Liver (tissue), 9 donors: ENCODE results near the gene SEC14L3. TPM values are rescaled to one million over a fixed set of nuclear protein-coding genes. Genes with fewer than 3 reads are reported as not detected.
A peak's percentile ranks its signal among the peaks of the same experiment; 100 is the strongest.

Experiments
- DNase-seq: peaks from one replicate; pipeline ENCODE4 v3.0.0-alpha.2; 2017; ENCODE audit warnings: low spot score
- H3K27ac ChIP-seq, 2 donors: one replicate each; pipeline ENCODE4 v1.7.0; 2013; ENCODE audit warnings: inconsistent platforms in 2 of 2, low read length in 2 of 2, control low read depth in 1 of 2, low read depth in 1 of 2, mild to moderate bottlenecking in 1 of 2
- H3K27me3 ChIP-seq, 4 donors: one replicate each; pipeline versions ENCODE4 v1.6.1 to v1.7.0; 2013; ENCODE audit warnings: low read length in 3 of 4, inconsistent platforms in 1 of 4, mild to moderate bottlenecking in 1 of 4, moderate library complexity in 1 of 4; ENCODE audit not compliant: control insufficient read depth in 4 of 4, insufficient read depth in 4 of 4
- H3K36me3 ChIP-seq, 4 donors: one replicate each; pipeline versions ENCODE4 v1.6.1 to v1.7.0; 2013; ENCODE audit warnings: low read length in 3 of 4, mild to moderate bottlenecking in 3 of 4, low read depth in 1 of 4, moderate library complexity in 1 of 4; ENCODE audit not compliant: control insufficient read depth in 4 of 4, insufficient read depth in 3 of 4
- H3K4me1 ChIP-seq, 4 donors: one replicate each; pipeline versions ENCODE4 v1.6.1 to v1.7.0; 2013; ENCODE audit warnings: low read length in 3 of 4, mild to moderate bottlenecking in 3 of 4, moderate library complexity in 1 of 4; ENCODE audit not compliant: control insufficient read depth in 4 of 4, insufficient read depth in 4 of 4
- H3K4me3 ChIP-seq, 3 donors: one replicate each; pipeline versions ENCODE4 v1.6.1 to v1.7.0; 2013; ENCODE audit warnings: low read length in 3 of 3, control low read depth in 1 of 3, low read depth in 1 of 3, mild to moderate bottlenecking in 1 of 3
- H3K9ac ChIP-seq, 2 donors: one replicate each; pipeline ENCODE4 v1.7.0; 2013; ENCODE audit warnings: low read length in 2 of 2, mild to moderate bottlenecking in 2 of 2, moderate library complexity in 2 of 2, control low read depth in 1 of 2, low read depth in 1 of 2
- H3K9me3 ChIP-seq, 4 donors: one replicate each; pipeline versions ENCODE4 v1.6.1 to v1.7.0; 2013; ENCODE audit warnings: low read length in 3 of 4; ENCODE audit not compliant: control insufficient read depth in 4 of 4
- ATF3 ChIP-seq: IDR thresholded peaks from 2 replicates; pipeline ENCODE4 v1.6.1; 2016; ENCODE audit warnings: antibody characterized with exemption
- CTCF ChIP-seq: fragments of 150-350 bp; IDR thresholded peaks from 2 replicates; pipeline ENCODE4 v1.5.1; 2017; ENCODE audit warnings: improper control_type of control experiment, low read depth, low read length; ENCODE audit not compliant: missing input control
- EGR1 ChIP-seq, 2 donors: IDR thresholded peaks; 2 replicates each; pipeline ENCODE4 v1.6.1; 2016 to 2018; ENCODE audit warnings: antibody characterized with exemption in 2 of 2, low read depth in 2 of 2
- FOXA1 ChIP-seq: IDR thresholded peaks from 2 replicates; pipeline ENCODE4 v1.6.1; 2016; ENCODE audit warnings: antibody characterized with exemption
- FOXA2 ChIP-seq: IDR thresholded peaks from 2 replicates; pipeline ENCODE4 v1.6.1; 2016; ENCODE audit warnings: antibody characterized with exemption
- GABPA ChIP-seq, 2 donors: IDR thresholded peaks in 1 of 2; conservative IDR thresholded peaks in 1 of 2; 2 replicates each; pipeline ENCODE4 v1.6.1; 2016; ENCODE audit warnings: antibody characterized with exemption in 2 of 2, mild to moderate bottlenecking in 1 of 2, moderate library complexity in 1 of 2
- HNF4A ChIP-seq, 2 donors: conservative IDR thresholded peaks; 2 replicates each; pipeline ENCODE4 v1.6.1; 2016; ENCODE audit warnings: antibody characterized with exemption in 2 of 2, mild to moderate bottlenecking in 2 of 2
- HNF4G ChIP-seq: IDR thresholded peaks from 2 replicates; pipeline ENCODE4 v1.6.1; 2016; ENCODE audit warnings: antibody characterized with exemption
- JUND ChIP-seq, 2 donors: IDR thresholded peaks; 2 replicates each; pipeline ENCODE4 v1.6.1; 2016; ENCODE audit warnings: antibody characterized with exemption in 2 of 2
- MAX ChIP-seq: IDR thresholded peaks from 2 replicates; pipeline ENCODE4 v1.6.1; 2016; ENCODE audit warnings: antibody characterized with exemption
- NR2F2 ChIP-seq: IDR thresholded peaks from 2 replicates; pipeline ENCODE4 v1.6.1; 2016; ENCODE audit warnings: antibody characterized with exemption
- RAD21 ChIP-seq, 2 donors: IDR thresholded peaks; 2 replicates each; pipeline ENCODE4 v1.6.1; 2016; ENCODE audit warnings: antibody characterized with exemption in 2 of 2, mild to moderate bottlenecking in 2 of 2
- REST ChIP-seq: IDR thresholded peaks from 2 replicates; pipeline ENCODE4 v1.6.1; 2016; ENCODE audit warnings: antibody characterized with exemption, mild to moderate bottlenecking
- RXRA ChIP-seq, 2 donors: IDR thresholded peaks; 2 replicates each; pipeline ENCODE4 v1.6.1; 2017 to 2018; ENCODE audit warnings: antibody characterized with exemption in 2 of 2, mild to moderate bottlenecking in 1 of 2
- SP1 ChIP-seq: IDR thresholded peaks from 2 replicates; pipeline ENCODE4 v1.6.1; 2018; ENCODE audit warnings: antibody characterized with exemption, mild to moderate bottlenecking
- TAF1 ChIP-seq: conservative IDR thresholded peaks from 2 replicates; pipeline ENCODE4 v1.6.1; 2016; ENCODE audit warnings: antibody characterized with exemption, mild to moderate bottlenecking
- YY1 ChIP-seq: IDR thresholded peaks from 2 replicates; pipeline ENCODE4 v1.6.1; 2016; ENCODE audit warnings: antibody characterized with exemption, mild to moderate bottlenecking
- ZBTB33 ChIP-seq: IDR thresholded peaks from 2 replicates; pipeline ENCODE4 v1.6.1; 2016; ENCODE audit warnings: antibody characterized with exemption
- WGBS: extraction: QIAGEN DNeasy Blood & Tissue Kit; methylation state at CpG from one replicate; pipeline ENCODE4 v1.1.7; 2013; 5-methylcytosine and 5-hydroxymethylcytosine counted together
- polyA plus RNA-seq, 2 donors: library from polyadenylated mRNA; stranded (reverse) in 1 of 2; unstranded in 1 of 2; fragments of 200-250 nt in 1 of 2; fragments of >200 nt in 1 of 2; fragmentation: Nextera tagmentation in 1 of 2; extraction: Ambion mirVana in 1 of 2; gene quantifications; one replicate each; pipeline versions ENCODE4 v1.2.1 to v1.2.3, GENCODE V29; 2013 to 2015
- total RNA-seq, 2 donors: library from RNA; depleted of rRNA; stranded (reverse); fragments of >200 nt; gene quantifications; one replicate each; pipeline ENCODE4 v1.2.3, GENCODE V29; 2014
- donor health status: healthy.
- donor health status: healthy.
- donor health status: healthy.
- donor health status: healthy.
- donor health status: healthy.

The SEC14L3 gene
- total and polyA plus RNA-seq, 4 donors: 0.32 to 0.33 TPM; not detected in 2

- Histone ChIP-seq H3K4me3 (peak overlapping the region; percentile 49 to 74 (median 70)), H3K4me1 (peaks cover 13 to 75% (median 60%) of the 10 kb centered on the region in 4 donors), H3K27ac (peak overlapping the region; percentile 97 to 99), H3K9me3 (no peaks in the 10 kb centered on the region), H3K9ac (peak overlapping the region; percentile 80 to 84), H3K27me3 (no peaks in the 10 kb centered on the region), H3K36me3 (peaks cover 0 to 9% (median 1%) of the 10 kb centered on the region in 4 donors)
- under 1% methylated on average over 45 of the region's 45 CpGs for WGBS
- TF ChIP-seq FOXA2: no peak
- TF ChIP-seq HNF4G: peak; percentile 40
- TF ChIP-seq YY1: no peak
- no peak for TF ChIP-seq NR2F2
- no peak for TF ChIP-seq FOXA1
- TF ChIP-seq ZBTB33: no peak
- no peak for TF ChIP-seq GABPA (IDR thresholded peaks at IDR 0.05 in 1 of 2, conservative IDR thresholded peaks at IDR 0.05 in 1 of 2)
- no peak for TF ChIP-seq EGR1 (IDR thresholded peaks at IDR 0.05; ENCODE audit: low read depth in 2 of 2)
- no peak for TF ChIP-seq TAF1
- TF ChIP-seq CTCF: peak; percentile 22
- peak in 1 of 2 donors; percentile 68 for TF ChIP-seq HNF4A (conservative IDR thresholded peaks at IDR 0.05)
- no peak for DNase-seq
Observed at GRCh38 chr22:30423301-30423958, 48.4 kb downstream of the SEC14L3 start.

GRCh38 chr22:30422481-30423300 lies 49.1 kb downstream of the SEC14L3 start:
- 21% methylated on average over 18 of the region's 18 CpGs for WGBS
- Histone ChIP-seq H3K27me3 (no peaks in the 10 kb centered on the region), H3K4me1 (peaks cover 18 to 82% (median 67%) of the 10 kb centered on the region in 4 donors), H3K9me3 (no peaks in the 10 kb centered on the region), H3K27ac (peak overlapping the region; percentile 97 to 99), H3K36me3 (peaks cover 0 to 16% (median 1%) of the 10 kb centered on the region in 4 donors), H3K9ac (peak overlapping the region; percentile 80 to 84), H3K4me3 (peak overlapping the region; percentile 49 to 74 (median 70))
- peak; percentile 62 for DNase-seq
- TF ChIP-seq FOXA1 (no peak), EGR1 (IDR thresholded peaks at IDR 0.05; ENCODE audit: low read depth in 2 of 2) (peak in 1 of 2 donors; percentile 39), RXRA (IDR thresholded peaks at IDR 0.05) (peak; percentile 38 to 79), GABPA (IDR thresholded peaks at IDR 0.05 in 1 of 2, conservative IDR thresholded peaks at IDR 0.05 in 1 of 2) (no peak), CTCF (no peak), ATF3 (peak; percentile 71), YY1 (no peak), RAD21 (IDR thresholded peaks at IDR 0.05) (peak in 1 of 2 donors; percentile 21), SP1 (peak; percentile 66), JUND (IDR thresholded peaks at IDR 0.05) (peak; percentile 88 to 93), HNF4G (peak; percentile 15), REST (peak; percentile 72), NR2F2 (no peak), FOXA2 (peak; percentile 37), HNF4A (conservative IDR thresholded peaks at IDR 0.05) (peak; percentile 25 to 65), MAX (no peak), TAF1 (no peak)
